GM12892 (cell line): ENCODE results near the gene FGD4.

Source experiments
- DNase-seq: peaks from one replicate; pipeline ENCODE4 v3.0.0; 2011; ENCODE audit not compliant: insufficient read length
- FAIRE-seq: peaks from 2 replicates; lab custom pipeline; 2011; peaks lifted over from hg19 to GRCh38; lab: Jason Lieb, UNC
- POLR2A ChIP-seq: IDR thresholded peaks from 2 replicates; pipeline ENCODE4 v1.6.1; 2011; ENCODE audit warnings: low read depth, low read length, control low read depth
- POLR2AphosphoS5 ChIP-seq: IDR thresholded peaks from 2 replicates; pipeline ENCODE4 v1.6.1; 2011; ENCODE audit warnings: low read depth, low read length, control low read depth
- TAF1 ChIP-seq: IDR thresholded peaks from 2 replicates; pipeline ENCODE4 v1.6.1; 2011; ENCODE audit warnings: low read depth, mild to moderate bottlenecking, control low read depth, low read length, borderline replicate concordance

The FGD4 gene

DNA sequence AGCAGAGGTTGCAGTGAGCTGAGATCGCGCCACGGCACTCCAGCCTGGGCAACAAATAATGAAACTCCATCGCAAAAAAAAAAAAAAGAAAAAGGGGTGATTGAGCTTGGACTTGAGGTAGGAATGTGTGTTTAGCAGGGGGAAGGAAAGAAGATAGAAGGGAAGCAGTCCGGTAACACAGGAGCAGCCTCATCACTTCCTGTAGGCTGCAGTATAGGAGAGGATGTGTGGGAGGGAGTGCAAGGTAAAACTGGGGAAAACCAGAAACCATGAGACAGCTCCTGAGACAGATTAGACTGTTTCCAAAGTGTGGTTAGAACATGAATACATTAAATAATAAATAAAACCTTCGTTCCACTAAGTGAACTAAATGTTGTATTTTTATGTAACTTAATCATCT is 49.2 kb downstream of the FGD4 start:
- no peak for TF ChIP-seq POLR2AphosphoS5
- TF ChIP-seq TAF1, result no peak
- no peak for TF ChIP-seq POLR2A
- FAIRE-seq (no peak), DNase-seq (no peak)

DNA sequence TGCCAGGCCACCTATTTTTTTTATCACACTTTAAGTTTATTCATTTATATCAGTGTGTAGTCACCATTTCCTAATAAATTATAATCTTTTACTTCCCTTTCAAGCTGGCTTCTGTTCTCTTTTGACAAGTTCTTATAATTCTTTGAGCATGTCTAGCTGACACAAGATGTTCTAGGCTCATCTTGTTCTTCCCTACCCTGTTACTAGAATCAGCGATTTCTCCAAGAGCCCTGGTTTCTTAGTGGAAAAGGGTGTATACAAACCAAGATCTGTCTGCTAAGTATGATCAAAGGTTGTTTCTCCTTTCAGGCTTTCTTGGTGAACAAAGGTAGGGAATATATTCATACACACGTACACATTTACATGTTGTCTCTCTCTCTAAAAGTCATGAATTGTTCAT is 51.0 kb downstream of the FGD4 start:
- no peak for DNase-seq
- FAIRE-seq, result no peak
- TF ChIP-seq TAF1 (no peak), POLR2AphosphoS5 (no peak), POLR2A (no peak)

DNA sequence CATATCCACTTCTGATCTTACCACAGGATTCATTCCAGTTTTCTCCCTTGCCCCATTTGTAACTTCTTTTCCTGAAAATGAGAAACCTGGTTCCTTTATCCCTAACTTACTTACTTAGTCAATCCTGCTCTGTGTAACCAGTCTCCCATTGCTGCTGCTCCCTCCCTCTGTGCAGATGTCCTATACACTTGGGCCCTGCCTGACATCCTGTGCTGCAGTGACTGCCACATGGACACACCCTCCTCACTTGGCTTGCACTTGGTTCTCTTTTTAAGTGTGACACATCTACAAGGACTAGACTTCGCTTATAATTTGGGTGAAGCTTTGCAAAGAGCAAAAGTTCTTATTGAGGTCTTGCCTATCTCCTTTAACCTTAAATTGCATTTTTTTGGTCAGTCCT is 51.4 kb downstream of the FGD4 start:
- FAIRE-seq (no peak), DNase-seq (no peak)
- TF ChIP-seq POLR2AphosphoS5 (no peak), POLR2A (no peak), TAF1 (no peak)

DNA sequence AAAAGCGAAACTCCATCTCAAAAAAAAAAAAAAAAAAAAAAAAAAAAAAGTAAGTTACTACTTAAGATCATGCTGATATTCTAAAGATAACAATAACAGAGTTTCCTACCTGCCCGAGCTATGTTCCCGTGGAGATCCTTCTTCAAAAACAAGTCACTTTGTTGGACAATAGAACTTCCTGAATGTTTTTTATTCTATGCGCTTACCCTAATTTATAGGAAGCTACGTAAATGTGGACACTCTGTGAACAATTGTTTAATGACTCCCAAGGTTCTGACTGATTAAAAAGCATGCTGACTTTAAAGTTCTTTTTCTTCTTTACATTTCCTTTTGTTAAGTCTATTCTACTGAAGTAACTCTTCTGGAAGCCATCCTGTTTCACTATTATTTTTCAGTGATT is 52.5 kb downstream of the FGD4 start:
- FAIRE-seq (no peak), DNase-seq (no peak)
- TF ChIP-seq POLR2A (no peak), TAF1 (no peak), POLR2AphosphoS5 (no peak)

DNA sequence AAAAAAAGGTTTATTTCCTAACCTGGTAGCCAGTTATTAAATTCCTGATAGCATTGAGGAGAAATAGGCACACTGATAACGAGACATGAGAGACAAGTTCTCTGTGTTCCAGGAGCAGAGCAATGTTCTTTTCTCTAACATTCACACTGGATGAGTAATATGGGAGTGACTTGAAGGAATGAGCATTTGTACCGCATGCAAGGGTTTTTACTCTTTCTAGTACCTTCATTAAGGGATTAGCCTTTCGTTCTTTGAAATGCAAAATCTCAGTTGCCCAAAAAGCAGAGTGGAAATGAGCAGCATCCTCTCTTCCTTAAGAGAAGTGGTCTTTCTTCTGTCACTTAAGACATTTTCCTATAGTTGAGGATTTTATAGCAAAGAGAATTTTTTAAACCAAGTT is 54.7 kb downstream of the FGD4 start:
- DNase-seq, result no peak
- TF ChIP-seq POLR2AphosphoS5 (no peak), TAF1 (no peak), POLR2A (no peak)
- FAIRE-seq, result no peak

DNA sequence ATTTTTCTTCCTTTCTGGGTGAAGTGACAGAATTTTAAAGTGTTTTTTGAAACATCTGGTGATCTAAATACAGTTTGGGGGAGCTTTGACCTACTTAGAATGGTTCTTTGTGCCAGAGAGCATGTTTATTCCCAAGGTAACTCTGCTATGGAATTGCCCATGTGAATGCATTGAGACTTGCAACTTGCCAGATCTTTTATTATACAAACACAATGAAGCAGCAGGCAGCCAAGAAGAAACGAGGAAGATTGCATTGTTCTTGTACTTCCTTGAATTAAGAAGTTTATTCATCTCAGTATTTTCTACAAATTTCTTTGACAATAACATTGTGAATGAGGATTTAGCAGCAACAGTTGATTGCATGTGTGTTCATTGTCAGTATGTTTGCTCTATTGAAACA is 55.5 kb downstream of the FGD4 start:
- TF ChIP-seq TAF1 (no peak), POLR2AphosphoS5 (no peak), POLR2A (no peak)
- DNase-seq (no peak), FAIRE-seq (no peak)

DNA sequence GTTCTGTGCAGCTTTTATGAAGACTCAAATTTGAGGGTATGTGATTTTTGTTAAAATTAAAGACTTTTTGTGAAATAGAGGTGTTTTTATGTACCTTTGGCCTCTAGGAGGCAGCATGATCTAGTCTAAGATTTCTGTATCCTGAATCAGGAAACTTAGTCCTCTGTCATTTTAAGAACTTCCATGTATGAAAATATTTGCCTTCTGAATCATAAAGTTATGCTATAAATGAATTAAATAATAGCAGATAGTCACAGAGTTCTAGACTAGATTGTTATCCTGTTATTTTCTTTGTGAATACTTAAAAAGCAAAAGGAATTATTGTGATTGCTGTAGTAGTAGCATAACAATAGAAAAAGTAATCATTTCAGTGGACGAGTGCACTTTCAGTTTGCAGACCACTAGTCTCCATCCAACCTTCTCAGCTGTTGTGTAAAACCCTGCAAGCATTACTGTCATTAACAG is 56.3 kb downstream of the FGD4 start:
- peak; percentile 74 for FAIRE-seq

DNA sequence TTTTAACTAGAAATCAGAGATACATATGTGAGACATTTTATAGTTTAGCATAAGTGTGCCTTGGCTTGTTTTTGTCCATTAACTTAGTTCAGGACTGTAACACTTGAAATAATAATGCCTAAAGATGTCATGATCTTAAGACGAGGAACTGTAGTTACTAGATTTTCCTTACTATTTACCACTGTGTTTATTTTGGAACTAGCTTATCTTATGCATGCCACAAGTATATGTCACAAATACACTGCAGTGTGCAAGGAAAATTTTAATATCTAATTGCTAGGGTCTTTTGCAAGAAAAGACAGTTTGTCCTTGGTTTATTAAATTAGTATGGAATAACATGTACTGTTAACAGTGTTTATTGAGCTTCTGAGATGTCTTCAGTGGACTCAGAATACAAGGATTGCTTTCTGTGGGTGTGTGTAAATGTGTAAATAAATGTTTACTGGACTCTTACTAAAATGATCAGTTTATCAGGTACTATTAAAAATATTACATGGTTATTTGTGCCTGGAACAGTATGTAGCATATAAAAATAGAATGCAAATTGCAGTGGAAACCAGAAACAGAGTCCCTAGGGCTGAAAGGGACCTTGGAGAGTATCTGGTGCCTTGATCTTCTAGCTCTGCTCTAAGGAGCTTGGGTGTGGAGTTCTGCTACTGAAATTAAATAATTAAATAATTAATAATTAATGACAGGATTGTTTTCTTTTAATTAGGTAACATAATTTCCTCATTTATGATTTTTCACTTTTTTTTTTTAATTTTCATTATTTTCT is 58.1 kb downstream of the FGD4 start:
- FAIRE-seq (no peak), DNase-seq (no peak)
- TF ChIP-seq POLR2A (no peak), TAF1 (no peak), POLR2AphosphoS5 (no peak)

More for the DNA sequence above, 56.3 kb downstream of the FGD4 start:
- no peak for TF ChIP-seq POLR2A
- no peak for TF ChIP-seq TAF1
- TF ChIP-seq POLR2AphosphoS5, result no peak
- no peak for DNase-seq

DNA sequence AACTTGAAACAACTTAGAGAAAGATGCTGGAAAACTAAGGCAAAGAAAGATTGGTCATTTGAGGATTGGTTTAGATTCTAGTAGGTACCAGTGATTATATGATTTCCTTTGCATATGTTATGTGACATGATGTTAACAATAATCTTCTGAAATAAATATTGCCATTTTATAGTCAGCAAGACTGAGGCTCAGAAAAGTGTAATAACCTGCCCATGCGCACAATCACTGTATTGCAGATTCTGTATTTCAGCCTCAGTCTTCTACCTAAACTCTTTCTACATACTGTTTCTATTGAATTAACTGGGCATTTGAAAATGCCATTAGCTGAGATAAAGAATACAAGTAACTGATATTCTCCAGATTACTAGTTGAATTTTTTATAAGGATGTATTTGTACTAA is 61.3 kb downstream of the FGD4 start:
- TF ChIP-seq POLR2AphosphoS5, result no peak
- TF ChIP-seq TAF1, result no peak
- TF ChIP-seq POLR2A, result no peak
- FAIRE-seq (no peak), DNase-seq (no peak)

DNA sequence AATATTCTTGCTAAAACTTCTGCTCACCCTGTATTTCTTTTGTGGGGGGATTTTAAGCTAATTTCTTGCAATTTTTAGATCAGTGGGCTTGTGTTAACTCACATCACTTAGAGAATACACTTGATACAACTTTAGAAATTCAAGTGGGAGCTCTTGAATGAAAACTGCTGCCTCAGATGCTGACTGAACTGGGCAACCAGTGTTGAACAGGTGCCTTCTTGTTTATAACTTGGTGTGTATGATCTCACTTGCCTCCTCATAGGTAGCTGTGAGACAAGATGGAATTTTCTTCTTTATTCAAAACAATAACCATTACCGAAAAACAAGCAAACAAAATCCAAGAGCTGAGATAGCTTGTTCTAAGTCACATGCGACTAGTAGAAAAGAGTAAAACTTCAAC is 63.5 kb downstream of the FGD4 start:
- FAIRE-seq (no peak), DNase-seq (no peak)
- no peak for TF ChIP-seq TAF1
- TF ChIP-seq POLR2A, result no peak
- TF ChIP-seq POLR2AphosphoS5, result no peak

DNA sequence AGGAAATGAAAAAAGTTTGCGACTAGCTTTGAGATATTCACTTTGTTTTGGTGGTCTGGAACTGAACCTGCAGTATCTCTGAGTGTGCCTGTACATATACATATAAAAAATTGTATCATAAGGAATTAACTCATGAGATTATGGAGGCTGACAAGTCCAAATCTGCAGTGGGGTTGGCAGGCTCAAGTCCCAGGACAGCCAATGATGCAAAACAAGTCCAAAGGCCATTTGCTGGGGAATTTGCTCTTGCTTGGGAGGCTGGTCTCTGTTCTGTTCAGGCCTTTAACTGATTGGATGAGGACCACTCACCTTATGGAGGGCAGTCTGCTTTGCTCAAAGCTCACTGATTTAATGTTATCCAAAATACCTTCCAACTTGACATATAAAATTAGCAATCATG is 66.8 kb downstream of the FGD4 start:
- TF ChIP-seq POLR2A (no peak), POLR2AphosphoS5 (no peak), TAF1 (no peak)
- FAIRE-seq (no peak), DNase-seq (no peak)

DNA sequence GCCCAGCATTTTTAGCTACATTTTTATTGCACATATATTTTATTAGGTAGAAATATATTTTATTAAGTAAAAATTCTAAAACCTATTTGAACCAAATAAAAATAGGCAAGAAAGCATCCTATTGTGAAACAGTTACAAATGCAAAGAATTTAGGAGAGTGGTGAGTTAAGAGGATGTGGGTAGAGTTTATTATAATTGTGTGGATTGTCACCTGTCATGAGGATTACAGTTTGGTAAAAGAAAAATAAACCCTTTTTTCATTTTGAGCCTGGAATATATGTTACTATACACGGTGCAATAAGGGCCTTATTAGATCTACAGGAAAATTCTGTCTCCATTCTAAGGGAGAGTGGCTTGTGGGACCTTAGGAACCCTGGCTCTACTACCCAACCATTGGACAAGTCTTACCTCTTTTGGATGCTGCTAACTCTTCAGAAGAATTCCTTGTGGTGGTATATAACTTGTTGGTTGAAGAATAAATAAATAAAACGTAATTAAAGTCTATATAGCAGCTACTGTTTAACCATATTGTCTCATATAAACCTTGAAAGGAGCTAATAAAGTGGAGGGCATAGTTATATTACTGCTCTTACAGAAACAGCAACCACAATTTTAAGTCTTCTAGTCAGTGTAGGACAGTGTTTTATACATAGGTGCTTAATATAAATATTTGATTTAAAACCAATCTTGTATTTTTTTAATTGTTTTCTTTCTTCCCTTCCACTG is 67.8 kb downstream of the FGD4 start:
- no peak for DNase-seq

More for the DNA sequence above, 67.8 kb downstream of the FGD4 start:
- TF ChIP-seq POLR2A (no peak), TAF1 (no peak), POLR2AphosphoS5 (no peak)
- FAIRE-seq, result no peak
